ENCODE measurements around the gene IQSEC3.
"Not testable (repeated sequence)": the region's sequence is repeated elsewhere in the genome, so short reads cannot be mapped to it uniquely, and the experiment has no call there.

IQSEC3 gene

DNA sequence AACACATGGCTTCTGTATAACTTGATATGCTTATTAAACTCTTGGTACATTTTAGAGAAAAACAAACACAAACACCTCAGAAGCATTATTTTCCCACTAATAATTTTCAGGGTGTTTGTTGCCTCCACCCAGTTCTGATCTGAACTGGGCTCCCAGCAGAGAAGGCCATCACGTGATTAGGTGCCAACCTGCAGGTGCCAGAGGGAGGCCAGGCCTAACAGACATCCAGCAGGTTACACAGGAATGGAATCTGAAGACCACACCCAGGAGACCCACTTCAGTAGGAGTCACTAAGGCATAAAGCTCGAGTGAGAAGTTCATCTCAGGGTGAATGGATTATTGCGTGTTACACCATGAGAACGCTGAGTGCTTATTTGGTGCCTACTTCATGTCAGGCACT lies 138.5 kb downstream of the IQSEC3 start:
- no peak for DNase-seq

DNA sequence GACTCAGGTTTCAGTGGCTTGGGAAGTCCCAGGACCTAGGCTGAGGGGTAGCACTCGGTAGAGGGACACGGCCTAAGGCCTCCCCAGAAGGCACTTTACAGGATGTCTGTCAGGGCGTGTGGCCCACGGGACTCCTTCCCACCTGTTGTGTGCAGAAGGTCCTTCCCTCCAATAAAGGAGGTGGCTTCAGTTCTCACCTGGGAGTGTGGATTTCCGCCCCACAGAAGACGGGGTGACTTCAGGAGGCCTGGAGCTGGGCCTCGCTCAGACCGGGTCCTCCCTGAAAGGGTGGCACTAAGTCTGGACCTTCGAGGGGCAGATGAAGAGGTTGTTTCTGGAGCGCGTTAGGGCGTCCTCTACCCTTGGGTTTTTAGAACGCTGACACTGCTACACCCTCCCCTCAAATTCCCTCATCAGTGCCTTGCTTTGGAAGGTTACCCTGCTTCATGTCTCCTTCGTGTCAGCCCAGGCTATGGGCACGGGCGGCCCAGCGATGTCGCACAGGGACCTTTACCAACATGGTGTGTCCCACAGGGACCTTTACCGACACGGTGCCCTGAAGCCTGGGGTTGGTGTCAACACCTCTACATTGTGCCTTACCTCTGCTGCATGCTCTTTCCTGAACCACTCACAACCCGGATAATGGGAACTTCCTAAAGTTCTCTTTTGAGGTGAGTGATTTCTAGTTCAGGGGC lies 140.3 kb downstream of the IQSEC3 start:
- DNase-seq = no peak

DNA sequence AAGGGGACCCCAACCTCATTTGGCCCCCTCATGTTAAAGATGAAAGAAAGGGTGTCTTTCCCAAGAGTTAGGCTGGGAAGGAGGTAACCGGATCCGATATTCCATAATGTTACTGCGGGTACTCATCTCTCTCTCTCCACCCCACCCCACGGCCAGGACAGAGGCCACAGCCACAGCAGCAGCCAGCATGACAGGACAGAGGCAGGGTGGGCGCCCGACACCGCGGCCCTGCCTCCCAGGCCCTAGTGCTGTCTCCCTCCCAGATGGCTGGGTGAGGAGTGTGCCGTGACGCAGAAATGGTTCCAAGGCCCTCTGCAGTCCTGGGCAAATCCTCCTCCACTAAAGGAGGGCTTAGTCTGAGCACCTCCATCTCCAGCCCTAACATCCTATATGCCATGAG lies 141.2 kb downstream of the IQSEC3 start:
- no peak for DNase-seq

DNA sequence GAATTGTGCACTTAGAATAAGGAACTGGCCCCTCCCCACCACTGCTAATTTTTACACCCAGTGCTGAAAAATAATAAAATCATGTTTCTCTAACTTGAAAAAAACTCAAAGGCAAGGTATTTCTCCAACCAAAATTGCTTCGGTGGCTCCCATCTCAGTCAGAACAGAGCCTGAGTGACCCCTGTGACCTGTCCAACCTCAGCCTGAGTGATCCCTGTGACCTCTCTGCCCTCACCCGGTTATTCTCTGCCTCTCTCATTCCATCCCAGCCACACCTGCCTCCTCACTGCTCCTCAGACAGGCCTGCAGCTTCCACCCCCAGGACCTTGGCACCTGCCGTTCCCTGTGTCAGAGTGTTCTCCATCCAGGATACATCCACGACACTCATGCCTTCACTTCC lies 142.2 kb downstream of the IQSEC3 start:
- no peak for DNase-seq

DNA sequence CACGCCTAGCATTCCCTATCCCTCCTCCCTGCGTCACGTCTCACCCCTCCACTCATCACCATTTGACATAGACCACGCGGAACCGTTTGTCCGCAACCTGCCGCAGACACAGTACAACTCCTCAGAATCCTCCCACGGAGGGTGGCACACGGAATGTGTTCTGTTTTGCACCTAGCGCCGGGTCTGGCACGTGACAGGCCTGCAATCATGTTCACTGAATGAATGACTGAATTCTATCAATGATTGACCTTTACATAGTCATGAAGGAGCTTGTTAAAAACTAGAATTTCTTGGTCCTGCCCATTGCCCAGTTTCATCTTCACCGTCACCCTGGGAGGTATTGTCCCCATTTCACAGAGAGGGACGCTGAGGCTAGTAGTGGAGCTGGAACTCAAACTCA lies 142.7 kb downstream of the IQSEC3 start:
- no peak for DNase-seq

DNA sequence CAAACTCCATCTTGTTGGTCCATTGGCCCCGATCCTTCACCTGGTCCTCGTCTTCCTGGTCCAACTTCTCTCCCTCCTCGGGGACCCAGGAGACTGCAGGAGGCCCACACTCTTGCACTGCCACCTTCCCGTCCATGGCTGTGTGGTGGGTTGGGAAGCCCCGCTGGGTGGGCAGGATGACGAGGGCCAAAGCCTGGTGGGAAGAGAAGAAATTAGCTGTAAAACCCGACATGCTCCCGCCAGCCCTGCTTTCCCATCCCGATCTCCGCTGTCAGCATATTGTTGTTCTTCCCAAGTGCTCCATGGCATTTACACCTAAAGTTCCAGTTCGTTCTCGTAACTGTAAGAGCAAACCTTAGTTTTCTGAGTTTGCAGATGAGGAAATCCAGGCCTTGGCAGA lies 143.3 kb downstream of the IQSEC3 start:
- no peak for DNase-seq

DNA sequence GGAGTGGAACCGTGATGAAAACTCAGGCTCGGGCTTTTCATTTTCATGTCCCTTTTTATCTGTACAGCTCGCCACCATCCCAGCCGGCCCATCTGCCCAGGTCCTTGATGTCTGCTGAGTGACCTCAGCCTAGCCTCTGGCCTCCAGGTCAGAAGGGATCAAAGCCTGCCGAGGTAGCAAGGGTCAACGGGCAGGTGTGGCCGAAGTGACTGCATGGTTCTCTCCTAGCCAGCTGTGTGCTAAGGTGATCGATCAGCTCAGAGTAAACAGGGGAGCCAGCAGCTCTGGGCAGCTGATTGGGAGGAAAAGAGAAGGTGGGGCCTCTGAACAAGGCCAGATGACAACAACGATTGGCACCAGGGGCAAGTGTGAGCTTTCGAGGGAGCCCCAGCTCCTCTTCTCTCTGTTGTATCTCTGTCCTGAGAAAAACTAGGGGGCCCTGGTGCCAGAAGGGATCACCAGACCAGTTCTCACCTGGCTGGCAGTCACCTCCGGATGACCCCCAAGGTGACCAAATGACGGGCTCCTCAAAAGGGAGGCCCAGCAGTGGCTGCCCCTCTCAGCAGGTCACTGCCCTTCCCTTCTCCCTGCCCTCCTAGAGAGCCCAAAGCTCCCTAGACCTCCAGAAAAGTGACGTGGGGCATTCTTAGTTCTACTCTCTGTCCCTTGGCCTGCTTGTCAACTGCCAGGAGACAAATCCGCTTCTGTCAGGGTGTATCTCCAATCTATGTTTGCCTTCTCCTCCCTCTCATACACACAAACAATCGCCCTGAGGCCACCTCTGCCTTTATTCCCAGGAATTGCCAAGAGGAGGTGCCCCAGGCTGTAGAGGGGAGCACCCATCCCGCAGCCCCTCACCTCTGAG lies 143.9 kb downstream of the IQSEC3 start:
- DNase-seq = no peak

DNA sequence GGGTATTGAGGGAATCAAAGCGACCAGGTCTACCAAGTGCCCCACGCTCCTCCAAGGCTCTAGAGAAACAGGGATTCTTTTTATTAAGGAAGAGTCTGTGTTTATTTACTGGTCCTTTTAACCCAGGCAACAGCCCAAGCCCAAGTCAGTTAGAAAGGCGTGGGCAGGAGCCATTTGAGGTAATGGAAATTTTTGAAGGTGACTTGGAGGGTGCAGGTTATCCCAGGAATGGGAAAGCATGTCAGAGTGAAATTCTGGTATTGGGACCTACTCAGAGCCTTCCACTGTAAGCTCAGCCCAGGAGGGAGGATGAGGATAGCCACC lies 144.5 kb downstream of the IQSEC3 start:
- DNase-seq = no peak

DNA sequence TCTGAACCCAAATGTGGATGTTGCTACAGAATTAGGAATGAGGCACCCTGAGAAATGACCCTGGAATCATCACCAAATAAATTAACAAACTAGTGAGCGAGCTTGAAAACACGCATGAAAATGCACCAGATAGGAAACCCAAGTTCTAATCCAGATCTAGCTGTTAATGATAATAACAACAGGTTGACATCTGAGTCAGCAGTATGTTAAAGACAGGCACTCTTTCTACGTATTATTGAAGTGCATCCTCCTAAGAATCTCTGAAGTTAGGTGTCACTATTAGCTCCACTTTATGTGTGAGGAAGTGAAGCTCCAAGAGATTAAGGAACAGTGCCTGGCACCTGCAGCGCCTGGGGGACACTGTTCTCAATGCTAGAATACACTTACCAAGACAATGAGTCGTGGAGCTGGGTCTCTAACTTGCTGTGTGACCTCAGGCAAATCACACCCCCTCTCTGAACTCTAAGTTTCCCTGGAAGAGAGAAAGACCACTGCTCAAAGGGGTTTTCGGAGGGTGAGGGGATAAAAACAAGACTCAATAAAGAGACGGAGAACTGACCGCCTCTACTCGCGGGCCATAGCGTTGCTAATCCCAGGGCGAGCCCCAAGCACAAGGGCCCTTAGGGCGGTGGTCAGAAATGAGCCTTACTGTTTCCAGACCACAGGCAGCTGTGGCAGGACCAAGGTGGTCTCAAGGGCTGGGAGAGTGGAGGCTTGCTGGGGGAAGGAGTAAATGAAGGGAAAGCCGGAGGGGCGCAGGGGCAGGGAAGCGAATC lies 145.3 kb downstream of the IQSEC3 start:
- no peak for DNase-seq

DNA sequence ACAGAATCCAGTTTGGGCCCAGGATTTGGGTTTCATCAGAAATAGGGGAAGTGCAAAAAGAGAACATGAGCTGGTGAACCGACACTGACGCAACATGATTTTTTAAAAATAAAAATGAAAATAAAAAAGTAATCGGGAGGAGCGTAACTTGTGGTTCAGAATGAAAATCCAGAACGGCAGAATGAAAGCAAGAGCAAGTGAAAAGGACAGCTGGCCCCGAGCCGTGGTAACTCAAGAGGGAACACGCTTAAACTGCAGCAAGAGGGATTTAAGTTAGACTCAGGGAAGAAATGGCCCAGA lies 145.8 kb downstream of the IQSEC3 start:
- DNase-seq = no peak

DNA sequence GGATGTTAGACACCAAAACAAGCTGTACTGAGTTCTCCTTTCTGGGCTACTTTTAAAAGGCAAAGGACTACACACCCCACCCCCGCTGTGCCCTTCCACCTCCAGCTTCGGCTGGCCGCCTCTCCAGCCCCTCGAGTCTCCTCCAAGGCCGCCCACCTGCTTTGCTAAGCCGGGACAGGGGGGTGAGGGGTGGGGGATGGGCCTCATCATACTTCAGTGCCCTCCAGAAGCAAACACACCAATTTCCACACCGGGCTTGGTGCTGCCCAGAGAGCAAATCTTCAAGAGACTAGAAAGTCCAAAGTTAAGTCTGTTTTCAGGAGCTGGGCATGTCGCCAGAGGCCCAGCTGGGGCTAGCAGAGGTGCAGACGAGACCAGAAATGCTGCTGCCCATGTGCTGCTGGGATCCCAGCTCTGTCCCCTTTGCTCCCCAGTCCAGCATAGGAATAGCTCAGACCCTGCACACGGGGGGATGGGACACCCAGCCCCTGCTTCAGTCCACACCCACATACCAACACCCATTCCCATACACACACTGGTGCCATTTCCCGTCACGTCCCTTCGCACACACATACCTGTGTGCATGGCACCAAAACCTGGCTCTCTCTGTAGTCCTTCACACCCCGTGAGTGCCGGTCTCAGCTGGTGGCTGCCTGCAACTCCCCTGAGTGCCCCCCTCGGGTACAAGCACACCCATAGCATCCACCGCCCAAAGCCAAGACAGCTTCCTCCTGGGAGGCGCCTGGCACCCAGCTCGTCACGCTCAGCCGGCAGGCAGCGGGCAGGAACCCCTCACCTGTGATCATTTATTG lies 146.4 kb downstream of the IQSEC3 start:
- DNase-seq = no peak

DNA sequence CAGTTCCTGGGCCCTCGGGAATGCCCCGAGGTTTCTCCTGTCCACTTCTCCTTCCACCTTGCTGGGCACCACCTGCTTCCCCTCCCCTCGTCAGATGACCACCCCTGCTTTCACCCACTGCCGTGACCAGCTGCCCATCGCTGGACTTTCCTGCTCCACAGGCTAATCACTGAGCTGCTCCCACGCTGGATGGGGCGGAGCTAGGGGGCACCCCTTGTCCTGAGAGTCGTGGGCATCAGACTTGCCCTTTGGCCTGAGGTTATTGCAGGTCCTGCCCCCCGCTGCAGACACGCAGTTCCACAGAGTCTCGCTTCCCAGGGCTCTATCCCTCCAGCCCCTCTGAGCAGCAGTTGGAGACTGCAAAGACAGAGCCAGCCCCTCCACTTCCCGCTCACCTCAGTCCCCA lies 147.0 kb downstream of the IQSEC3 start:
- DNase-seq = no peak

DNA sequence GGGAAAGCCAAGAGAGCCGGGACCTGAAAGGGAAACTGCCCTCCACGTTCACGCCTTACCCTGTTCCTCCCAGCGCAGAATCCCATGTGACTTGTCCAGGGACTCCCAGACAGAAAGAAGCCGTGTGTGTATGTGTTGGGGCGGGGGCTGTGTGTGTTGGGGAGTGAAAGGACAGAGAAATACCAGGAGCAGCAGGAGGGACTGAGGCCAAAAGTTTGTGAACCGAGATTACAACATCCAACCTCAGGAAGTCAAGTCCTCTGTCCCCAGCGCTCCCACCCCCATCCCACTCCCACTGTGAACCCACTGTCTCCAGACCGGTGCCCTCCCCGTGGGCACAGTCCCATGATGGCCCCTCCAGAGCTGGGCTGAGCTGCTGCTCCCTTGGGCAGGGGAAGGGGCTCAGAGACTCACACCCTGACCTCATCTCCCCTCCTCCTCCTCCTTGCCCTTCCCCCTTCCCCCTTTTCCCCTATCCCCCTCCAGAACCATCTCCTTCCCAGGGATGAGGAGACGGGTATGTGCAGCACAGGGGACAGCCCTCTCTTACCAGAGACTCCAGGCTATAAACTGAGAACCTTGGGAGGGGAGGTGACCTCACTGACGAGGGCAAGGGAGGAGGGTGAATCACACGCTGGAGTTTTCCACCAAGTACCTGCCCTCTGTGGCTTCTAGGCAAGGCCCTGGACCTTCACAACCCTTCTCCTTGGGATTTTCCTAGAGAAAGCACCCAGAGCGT lies 147.6 kb downstream of the IQSEC3 start, which contains the start of gene SLC6A12:
Gene SLC6A12, minus strand, starts transcription at position 155 of the 739 bp plus-strand sequence. CDS start 4,171 bp downstream, outside the sequence.
- no peak for DNase-seq

DNA sequence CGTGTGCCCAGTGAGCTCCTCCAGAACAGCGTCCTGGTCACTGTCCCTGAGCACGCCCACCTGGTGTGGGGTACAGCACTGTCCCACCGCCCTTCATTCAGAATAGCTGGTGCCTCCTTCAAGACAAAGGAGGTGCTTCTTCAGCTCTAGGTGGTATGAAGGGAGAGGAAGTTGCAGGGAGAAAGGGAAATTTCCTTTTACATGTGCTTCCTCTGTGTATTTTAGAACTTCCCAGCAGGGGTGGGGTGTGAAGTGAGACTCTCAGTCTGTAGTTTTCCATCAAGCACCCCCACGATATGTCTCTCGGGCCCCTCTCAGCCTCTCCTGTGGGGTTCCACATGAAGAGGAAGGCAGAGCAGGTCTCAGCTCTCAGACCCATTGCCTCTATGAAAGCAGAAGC lies 148.5 kb downstream of the IQSEC3 start:
- DNase-seq = no peak

DNA sequence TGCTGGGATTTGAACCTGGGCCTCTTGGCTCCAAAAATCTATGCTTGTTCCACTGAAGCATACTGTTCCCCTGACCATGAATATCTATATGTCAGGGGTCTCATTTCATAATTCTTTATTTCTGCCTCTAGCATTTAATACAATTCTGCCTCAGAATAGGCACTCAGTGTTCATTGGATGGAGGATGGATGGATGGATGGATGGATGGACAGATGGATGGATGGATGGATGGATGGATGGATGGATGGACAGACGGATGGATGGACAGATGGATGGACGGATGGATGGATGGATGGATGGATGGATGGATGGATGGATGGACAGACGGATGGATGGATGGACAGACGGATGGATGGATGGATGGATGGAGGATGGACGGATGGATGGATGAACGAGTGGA lies 150.5 kb downstream of the IQSEC3 start:
- DNase-seq = not testable (repeated sequence)

DNA sequence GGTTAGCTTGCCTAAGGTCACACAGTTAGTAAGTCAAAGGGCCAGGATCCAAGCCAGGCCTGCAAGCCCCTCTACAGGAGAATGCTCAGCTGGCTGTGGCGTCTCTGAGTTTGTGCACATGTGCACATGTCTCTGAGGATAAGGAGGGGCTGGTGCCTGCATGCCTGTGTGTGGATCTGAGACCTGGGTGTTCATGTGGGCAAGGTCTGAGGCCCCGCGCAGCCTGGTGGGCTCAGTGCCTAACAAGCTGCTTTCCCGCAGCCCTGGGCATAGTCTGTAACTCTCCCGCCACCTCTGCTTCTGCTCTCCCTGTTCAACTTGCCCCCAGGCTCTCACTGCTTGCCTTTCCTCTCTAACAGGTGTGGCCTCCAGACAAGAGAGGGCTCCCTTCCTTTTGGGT lies 151.7 kb downstream of the IQSEC3 start:
- DNase-seq = no peak

DNA sequence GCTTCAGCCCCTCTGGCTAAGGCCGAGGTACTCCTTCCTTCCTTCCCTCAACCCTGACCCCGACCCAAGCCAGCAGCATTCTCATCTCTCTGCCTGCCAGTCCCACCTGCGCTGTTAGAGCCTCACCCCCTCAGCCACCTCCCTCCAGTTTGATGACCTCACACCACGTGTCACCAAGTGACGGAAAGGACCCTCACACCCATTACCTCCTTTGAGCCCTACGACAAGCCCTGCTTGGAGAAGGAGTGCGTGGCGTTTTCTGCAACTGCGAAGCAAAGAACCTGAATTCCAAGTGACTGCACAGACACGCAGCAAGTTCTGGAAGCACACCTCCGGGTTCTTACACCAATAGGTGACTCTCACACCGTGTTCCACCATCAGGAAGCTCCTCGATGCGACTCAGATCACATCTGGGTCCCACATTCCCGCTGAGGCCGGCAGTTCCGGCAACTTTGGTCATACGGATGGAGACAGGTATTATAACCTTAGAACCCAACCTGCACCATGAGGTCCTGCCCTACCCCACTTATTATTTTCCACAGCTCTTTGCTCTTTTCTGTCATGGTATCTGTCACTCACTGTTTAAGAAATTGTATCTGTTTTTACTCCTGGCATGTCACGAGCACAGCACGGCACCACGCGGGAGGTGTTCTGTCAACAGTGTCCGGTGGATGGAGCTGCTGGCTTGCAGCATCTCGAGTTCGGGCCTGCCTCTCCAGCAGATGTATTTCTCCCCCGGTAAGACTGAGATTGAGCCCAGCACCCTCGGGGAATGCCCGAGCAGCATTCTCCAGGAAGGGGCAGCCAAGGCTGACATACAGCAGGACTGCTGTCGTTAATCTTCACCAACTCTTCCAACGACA lies 152.4 kb downstream of the IQSEC3 start:
- no peak for DNase-seq

DNA sequence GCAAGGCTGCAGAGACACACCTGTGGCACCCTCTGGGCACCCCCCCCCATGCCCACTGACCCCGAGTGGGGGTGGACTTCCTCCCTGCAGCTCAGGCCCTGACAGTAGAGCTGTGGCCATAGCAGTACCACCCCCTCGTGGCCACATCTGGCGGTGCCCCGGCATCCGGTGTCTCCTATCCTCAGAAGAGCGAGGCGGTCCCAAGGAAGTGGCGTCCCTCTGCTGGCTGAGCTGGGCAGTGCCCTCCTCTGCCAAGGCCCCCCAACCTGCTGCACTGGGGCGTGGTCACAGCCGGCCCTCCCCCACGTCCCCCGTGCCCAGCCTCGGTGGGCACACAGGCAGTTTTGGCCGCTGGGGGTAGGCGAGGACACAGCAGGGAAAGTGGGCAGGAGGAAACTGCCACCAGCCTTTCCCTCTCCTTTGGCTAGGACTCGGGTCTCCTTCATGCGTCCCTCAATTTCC lies 153.4 kb downstream of the IQSEC3 start:
- no peak for DNase-seq

DNA sequence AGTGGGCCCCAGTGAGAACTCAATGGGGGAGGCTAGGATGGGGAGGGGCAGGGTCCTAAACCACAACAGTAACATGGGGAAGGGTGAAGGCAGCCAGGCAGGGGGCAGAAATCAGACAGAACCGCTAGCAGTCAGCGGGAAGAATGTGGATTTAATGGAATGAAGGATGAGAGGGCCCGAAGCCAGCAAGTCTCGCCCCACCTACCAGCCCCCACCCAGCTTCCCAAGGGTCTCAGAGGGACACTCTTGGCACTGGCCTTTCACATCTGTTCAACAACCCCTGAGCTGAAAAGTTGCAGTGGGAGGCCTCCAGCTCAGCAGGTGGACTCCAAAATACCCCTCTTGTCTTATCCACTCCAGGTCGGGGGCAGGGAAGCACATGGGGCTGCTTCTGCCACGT lies 153.9 kb downstream of the IQSEC3 start:
- no peak for DNase-seq

DNA sequence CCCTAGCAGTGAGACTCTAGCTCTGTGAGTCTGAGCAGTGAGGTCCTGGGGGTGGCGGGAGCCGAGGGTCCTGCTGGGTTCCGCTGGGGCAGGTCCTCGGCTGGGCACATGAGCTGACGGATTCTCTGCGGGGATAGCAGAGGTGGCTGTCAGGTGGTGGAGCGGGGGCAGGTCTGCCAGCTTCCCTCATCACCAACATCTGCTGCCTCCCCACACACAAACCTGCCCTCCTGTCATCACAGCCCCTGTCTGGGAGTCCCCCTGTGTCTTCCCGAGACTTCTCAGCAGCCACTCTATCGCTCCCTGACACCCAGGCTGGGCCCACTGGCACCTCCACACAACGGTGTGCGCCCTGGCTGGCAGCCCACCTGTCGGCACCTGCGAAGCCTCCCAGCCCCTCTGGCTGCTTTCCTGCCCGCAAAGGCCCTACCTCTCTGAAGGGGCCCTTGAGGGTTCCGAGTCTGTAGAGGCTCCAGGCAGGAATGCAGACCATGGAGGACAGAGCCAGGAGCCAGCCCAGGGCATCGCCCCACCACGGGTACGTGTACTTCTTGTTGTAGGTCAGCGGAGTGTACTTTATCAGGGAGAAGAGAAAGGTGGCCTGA lies 154.5 kb downstream of the IQSEC3 start:
- DNase-seq = no peak

DNA sequence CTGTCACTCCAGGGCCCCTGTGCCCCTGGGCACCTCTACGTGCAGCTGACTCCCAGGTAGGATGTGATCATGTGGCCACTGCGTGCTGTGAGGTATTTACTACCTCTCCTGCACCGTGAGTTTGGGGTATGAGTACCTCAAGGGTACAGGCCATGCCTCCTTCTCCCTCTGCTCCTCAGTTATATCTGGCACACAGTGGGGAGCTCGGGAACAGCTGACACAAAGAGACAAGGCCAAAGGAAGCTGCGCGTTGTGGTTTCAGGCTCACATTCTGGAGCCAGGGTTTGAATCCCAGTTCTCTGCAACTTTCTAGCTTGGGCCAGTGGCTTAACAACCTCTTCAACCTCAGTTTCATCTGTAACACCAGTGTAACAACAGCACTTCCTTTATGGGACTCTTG lies 155.2 kb downstream of the IQSEC3 start:
- DNase-seq = no peak
